ENCODE data around the gene LRRC19.

Gene LRRC19

DNA sequence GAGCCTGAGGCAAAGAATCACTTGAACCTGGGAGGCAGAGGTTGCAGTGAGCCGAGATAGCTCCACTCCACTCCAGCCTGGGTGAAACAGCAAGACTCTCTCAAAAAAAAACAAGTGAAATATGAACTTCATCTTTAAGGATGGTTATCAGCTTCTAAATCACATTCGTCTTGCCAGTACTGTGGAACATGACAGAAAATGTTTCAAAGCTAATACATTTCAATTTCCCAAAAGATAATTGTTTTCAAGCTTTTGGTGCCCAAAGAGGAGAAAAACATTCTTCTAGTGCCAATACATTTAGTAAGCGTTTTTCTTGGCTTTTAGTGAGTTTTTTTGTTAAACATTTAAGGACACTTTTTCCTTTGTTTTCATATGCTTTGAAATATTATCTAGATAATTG is 53.7 kb downstream of the LRRC19 start:
- ChIA-PET CTCF (interaction anchor here (0.5 kb wide), 1 partner anchor 387 kb away, joined by 4 read pairs; no protein-coding TSS in a partner anchor), POLR2A (ENCODE audit: low non-redundant PET) (no interaction called here)
- no peak overlapping the region for H3K27ac ChIP-seq
- no peak for DNase-seq (ENCODE audit: low spot score)
- TF ChIP-seq, protein P1, sequence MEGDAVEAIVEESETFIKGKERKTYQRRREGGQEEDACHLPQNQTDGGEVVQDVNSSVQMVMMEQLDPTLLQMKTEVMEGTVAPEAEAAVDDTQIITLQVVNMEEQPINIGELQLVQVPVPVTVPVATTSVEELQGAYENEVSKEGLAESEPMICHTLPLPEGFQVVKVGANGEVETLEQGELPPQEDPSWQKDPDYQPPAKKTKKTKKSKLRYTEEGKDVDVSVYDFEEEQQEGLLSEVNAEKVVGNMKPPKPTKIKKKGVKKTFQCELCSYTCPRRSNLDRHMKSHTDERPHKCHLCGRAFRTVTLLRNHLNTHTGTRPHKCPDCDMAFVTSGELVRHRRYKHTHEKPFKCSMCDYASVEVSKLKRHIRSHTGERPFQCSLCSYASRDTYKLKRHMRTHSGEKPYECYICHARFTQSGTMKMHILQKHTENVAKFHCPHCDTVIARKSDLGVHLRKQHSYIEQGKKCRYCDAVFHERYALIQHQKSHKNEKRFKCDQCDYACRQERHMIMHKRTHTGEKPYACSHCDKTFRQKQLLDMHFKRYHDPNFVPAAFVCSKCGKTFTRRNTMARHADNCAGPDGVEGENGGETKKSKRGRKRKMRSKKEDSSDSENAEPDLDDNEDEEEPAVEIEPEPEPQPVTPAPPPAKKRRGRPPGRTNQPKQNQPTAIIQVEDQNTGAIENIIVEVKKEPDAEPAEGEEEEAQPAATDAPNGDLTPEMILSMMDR (conservative IDR thresholded peaks at IDR 0.05; ENCODE audit: low read depth): no peak

DNA sequence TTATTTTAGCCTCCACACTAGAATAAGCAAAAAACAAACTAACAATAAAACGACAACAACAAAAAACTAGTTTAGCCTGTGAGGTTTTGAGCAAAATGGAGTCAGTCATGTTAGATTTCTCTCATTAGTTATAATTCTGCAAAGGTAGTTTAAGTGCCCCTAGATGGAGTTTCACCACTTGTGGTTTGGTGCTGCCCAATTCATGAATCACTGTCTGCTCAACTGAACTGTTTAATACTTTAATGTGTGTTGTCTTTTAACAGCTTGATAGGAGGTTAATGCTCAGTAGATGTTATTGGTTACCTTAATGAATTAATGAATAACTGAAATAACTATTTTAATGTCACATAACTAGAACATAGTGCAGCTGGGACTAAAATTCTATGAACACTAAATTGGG is 55.0 kb downstream of the LRRC19 start:
- ChIA-PET CTCF (no interaction called here), POLR2A (ENCODE audit: low non-redundant PET) (no interaction called here)
- H3K27ac ChIP-seq: no peak overlapping the region
- no peak for DNase-seq (ENCODE audit: low spot score)
- TF ChIP-seq, protein P1 (conservative IDR thresholded peaks at IDR 0.05; ENCODE audit: low read depth): no peak

DNA sequence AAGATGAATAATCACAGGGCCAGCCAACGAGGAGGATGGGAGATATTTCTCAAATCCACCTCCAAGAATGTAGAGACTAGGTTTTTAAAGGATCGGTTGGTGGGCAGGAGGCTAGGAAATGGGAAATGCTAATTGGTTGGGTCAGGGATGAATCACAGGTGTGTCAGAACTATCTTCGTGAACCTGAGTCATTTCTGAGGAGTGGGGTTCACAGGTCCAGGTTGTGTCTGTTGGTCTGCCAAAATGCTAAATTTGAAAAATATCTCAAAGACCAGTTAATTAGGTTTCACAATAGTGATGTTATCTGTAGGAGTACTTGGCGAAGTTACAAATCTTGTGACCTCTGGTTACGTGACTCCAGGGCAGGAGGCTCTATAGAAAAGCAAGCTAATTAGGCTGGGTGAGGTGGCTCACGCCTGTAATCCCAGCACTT is 55.8 kb downstream of the LRRC19 start:
- CTCF ChIA-PET: interaction anchor here (0.9 kb wide), 1 partner anchor 106 kb away, joined by 3 read pairs; no protein-coding TSS in a partner anchor
- POLR2A ChIA-PET (ENCODE audit: low non-redundant PET): no interaction called here
- TF ChIP-seq, protein P1 (conservative IDR thresholded peaks at IDR 0.05; ENCODE audit: low read depth): no peak
- peak; percentile 35 for DNase-seq (ENCODE audit: low spot score)
- no peak overlapping the region; the same call in 1 of the 2 replicates for H3K27ac ChIP-seq

DNA sequence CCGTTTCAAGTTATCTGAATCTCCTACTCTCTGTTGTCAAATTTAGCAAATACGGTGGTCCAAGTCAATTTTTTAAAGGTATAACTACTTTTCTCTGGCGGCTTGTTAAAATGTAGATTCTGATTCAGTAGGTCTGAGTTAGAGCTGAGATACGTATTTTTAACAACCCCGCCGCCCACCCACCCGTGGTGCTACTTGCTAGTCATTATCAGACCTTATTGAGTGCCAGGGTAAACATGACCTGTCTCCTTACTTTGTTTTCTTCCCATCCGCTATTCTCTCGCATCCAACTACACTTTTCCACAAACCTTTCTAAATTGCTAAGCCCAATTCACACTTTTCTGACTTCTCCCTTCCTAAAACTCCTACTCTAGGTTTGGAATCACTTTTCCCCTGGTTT is 57.7 kb downstream of the LRRC19 start:
- H3K27ac ChIP-seq: peak overlapping the region; percentile 96
- no peak for DNase-seq (ENCODE audit: low spot score)
- POLR2A ChIA-PET (ENCODE audit: low non-redundant PET): interaction anchor here (0.5 kb wide), 1 partner anchor 158 kb away, joined by 3 read pairs; no protein-coding TSS in a partner anchor
- CTCF ChIA-PET: no interaction called here
- TF ChIP-seq, protein P1 (conservative IDR thresholded peaks at IDR 0.05; ENCODE audit: low read depth): no peak

DNA sequence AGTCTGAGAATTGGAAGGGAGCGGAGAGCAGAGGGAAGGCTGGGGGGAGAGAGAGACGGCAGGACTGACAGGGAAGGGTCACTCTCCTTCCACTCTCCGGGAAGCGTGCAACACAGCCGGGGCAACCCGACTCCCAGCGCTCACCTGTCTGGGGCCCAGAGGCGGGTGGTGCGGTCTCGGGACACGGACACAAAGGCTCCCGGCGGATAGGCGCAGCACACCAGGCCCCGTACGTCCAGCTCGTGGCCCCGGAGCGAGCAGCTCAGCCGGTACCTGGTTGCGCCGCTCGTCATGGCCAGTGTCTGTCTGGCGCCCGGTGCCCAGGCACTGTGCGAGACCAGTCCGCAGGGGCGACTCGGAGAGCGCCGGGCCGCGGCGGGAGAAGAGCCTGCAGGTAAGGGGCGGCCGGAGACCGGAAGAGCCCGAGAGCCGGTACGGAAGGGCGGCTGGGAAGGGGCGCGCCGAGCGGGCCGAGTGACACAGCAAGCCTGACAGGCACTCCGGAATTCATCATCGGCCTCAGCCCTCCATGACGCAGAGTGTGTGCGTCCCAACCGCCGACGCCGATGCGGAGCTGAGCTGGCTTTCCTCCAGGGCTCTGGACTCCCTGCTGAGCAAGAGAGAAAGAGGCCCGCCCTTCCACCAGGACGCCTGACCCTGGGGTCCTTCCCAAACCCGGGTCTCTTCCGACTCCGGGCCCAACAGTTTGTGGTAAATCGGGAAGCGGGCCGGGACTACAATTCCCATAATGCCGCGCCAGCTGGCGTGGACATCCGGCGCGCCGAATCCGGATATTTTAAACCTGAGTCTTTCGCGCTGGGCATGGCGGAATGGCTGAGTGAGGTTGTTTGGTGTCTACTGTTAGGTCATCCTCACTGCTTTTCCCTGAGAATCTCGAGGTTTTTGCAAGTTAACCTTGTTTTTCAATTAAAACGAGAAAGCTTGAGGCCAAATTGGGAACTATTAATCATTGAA is 58.4 kb downstream of the LRRC19 start, which contains the start of gene PLAA:
Gene PLAA (minus strand): TSS at position 490 of the 975 bp plus-strand sequence. CDS start 197 bp downstream, at position 293.
- ChIA-PET POLR2A (ENCODE audit: low non-redundant PET) (interaction anchor here (0.5 kb wide), 1 partner anchor 157 kb away, joined by 3 read pairs; no protein-coding TSS in a partner anchor), CTCF (interaction anchor here (0.6 kb wide), 1 partner anchor 80 kb away, joined by 3 read pairs; no protein-coding TSS in a partner anchor)
- TF ChIP-seq, protein P1 (conservative IDR thresholded peaks at IDR 0.05; ENCODE audit: low read depth): no peak
- peak within 1 kb of the TSS; percentile 96 for H3K27ac ChIP-seq
- DNase-seq (ENCODE audit: low spot score): peak; percentile 90

DNA sequence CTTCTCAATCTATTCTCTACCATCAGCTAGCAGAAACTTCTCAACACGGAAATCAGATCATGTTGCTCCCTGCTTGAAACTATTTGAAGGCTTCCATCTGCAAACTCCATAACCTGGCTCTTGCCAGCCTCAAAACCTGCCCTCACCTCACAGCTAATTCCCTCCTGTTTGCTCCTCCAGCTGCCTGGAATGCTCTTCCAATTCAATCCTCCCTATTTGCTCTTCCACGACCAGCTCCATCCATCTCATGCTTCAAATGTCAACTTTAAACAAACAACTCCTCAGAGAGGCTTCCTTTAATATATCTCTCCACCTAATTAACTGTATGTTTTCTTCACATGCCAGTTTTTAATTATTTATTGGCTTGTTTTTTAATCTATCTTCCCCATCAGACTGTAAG is 59.9 kb downstream of the LRRC19 start:
- no peak for DNase-seq (ENCODE audit: low spot score)
- H3K27ac ChIP-seq: no peak overlapping the region
- ChIA-PET POLR2A (ENCODE audit: low non-redundant PET) (no interaction called here), CTCF (no interaction called here)
- TF ChIP-seq, protein P1 (conservative IDR thresholded peaks at IDR 0.05; ENCODE audit: low read depth): no peak

Data from RWPE1 (cell line).